GM04503 (cell line): Measurements from ENCODE around the gene LYL1.
A peak's percentile ranks its signal among the peaks of the same experiment; 100 is the strongest.
"Not testable (repeated sequence)": the region's sequence is repeated elsewhere in the genome, so short reads cannot be mapped to it uniquely, and the experiment has no call there.

Experiments used
- DNase-seq: peaks from one replicate; pipeline ENCODE4 v3.0.0-alpha.2; 2012; ENCODE audit warnings: low read depth

The LYL1 gene

GRCh38 chr19:13102666-13103580 is at the start of gene LYL1:
TSS of gene LYL1 (minus strand) at chr19:13102858. CDS start at chr19:13101171, 1,687 bp downstream.
- no peak for DNase-seq

DNA sequence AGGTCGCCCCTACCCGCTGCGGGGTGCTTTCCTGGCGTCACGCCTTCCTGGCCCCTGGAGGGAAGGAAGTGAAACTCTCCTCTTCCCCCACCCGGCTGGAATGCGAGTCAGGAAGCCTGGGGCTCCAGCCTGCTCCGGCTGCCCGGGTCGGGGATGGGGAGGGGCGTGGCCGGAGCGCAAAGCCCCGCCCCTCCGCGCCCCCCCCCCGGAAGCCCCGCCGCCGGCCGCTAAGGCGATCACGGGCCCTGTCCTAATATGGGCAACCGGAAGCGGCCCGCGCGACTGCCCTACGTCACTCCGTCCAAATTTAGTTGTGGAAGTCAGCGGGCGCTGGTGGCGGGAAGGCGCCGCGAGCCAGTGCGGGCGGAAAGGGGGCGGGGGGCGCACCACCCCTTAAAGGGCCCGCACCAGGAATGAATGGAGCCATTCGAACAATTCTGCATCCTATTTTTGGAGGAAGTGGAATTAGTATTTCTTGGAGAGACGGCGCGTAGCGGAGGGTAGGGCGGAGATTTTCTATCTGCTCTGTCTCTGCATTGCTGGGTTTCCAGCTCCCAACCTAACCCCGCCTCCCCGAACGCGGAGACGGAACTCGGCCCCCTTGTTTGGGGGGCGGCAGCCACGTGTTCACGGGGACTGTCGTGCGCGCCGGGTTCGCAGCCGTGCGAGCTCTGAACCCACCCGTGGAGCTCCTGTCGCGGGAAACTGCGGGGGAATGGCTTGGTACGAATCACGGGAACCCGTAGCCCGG is 49.1 kb upstream of the LYL1 start:
- no peak for DNase-seq

DNA sequence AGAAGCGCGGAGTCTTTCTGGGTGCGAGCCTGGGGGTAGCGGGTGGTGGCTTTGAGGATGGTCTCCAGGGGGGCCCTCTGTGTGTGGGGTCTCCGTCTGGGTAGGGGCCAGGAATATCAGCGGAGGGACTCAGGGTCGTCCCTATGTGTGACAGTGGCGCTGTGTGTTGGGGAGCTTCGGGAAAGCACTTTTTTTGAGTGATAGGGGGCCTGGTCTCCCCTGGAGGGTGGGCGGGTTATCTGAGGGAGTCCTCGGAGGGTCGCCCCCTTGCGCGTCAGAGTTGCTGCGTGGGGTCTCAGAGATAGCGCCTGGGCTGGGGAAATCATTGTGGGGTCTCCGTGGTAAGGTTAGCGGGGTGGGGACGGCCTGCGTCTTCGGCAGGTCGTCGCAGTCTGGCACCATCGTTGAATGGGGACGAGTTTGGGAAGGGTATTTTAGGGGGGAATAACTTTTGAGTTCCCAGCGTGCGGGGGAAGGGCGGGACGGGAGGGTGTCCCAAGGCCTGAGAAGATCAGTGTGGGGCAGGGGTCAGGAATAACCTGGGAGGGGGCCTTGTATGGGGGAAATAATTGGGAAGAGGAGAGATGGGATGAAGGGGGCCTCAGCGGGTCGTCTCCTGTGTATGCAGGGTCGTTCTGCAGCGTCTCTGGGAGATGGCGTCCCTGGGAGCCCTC is 48.4 kb upstream of the LYL1 start:
- no peak for DNase-seq

DNA sequence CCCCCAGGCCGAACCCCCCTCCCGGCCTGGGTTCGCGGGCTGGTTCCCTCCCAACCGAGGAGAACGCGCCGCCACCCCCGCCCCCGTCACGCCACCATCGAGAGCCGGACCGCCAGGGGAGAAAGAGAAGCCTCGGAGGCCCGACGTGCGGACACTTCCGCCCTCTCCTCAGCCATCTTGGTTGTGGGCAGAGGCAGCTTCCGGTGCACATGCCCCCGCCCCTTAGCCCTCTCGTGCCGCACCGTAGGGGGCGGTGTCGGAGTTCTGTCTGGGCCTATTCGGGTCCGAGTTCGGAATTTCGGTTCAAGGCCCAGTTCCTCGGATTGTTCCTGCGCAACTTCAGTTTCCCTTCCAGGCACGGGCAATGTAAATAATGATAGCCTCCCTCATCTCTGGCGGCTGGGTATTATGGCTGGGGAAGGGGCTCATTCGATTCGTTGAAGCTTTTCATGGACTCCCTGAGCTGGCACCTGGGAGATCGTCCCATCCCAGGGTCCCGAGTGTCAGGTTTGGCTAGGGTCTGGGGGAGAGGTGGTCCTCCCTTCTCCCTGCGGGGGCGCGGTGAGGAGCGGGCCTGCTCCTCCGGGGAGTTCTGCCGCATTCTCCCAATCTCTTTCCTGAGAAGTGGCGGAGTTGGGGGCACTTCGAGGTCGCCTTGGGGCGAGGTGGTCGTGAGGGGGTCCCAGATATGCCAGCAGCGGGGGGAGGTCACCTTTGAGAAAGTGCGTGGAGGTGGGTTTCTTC is 47.7 kb upstream of the LYL1 start, which contains the start of the genes IER2 and STX10:
Gene IER2 (plus strand): TSS at position 225 of the 744 bp plus-strand sequence. CDS start 2,776 bp downstream, outside the sequence.
Gene STX10 (minus strand): TSS at position 189 of the 744 bp plus-strand sequence. CDS start 202 bp downstream, outside the sequence.
- DNase-seq: peak; percentile 73

DNA sequence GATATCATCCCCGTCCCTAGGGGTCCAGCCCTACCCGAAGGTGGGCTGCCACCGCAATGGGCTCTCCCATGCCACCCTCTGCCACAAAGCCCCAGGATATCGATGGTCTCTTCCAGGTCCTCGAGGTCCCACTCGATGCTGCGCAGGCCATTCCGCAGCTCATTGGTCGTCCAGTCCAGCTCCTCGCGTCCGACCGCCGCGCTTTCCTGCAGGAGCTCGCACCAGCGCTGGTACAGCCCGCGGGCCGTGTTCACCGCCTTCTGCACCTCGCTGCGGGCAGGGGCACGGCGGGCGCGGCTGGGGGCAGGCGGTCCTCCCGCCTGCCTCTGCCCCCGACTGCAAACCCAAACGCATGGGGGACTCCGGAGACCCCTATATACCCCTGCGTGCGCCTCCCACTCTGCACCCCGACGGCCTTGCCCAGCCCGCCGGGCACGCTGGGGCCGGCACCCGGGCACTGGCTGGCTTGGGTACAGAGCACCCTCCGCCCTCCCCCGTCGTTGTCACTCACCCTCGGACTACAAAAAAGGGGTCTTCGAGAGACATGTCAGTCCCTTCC is 47.0 kb upstream of the LYL1 start:
- no peak for DNase-seq

DNA sequence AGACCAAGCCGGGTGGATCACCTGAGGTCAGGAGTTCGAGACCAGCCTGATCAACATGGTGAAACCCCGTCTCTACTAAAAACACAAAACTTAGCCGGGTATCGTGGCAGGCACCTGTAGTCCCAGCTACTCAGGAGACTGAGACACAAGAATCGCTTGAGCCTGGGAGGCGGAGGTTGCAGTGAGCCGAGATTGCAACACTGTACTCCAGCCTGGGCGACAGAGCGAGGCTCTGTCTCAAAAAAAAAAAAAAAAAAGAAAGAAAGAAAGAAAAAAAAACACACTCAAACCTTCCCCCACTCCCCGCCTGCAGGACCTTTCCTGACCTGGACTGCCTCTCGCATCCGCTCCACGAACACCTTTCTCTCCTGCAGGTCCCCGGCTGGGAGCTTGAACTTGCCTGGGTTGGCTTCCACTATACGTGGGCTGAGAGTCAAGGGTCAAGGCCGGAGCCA is 46.5 kb upstream of the LYL1 start:
- not testable (repeated sequence) for DNase-seq

GRCh38 chr19:13146763-13147563 is 44.3 kb upstream of the LYL1 start:
- DNase-seq: no peak

DNA sequence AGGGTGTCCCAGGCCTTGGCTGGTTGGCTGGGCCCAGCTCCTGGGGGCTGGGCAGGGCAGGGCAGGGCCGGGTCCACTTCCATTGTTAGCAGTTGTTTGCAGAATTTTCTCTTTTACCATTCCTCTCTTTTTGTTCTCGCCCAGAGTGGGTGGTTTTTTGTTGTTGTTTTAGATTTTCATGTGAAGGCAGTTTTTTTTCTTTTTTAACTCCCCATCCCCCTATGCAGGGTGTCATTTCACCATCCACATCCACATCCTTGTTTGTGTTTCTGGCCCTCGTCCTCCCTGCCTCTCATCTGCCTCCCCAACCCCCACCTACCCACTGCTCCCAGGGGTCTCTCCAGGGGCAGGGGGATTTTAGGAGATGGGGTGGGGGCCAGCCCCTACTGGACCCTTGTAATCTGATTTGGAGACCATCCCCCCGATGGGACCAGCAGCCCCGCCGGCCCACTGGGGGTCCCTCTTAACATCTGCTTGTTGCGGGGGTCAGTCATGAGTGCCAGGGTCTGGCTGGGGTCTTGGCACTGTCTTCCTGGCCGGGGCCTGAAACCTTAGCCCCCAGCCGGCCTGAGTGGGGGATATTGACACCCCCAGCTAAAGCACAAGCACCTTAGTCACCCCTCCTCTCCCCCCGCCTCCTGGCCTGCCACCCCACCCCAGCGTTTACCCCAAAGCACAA is 37.1 kb upstream of the LYL1 start:
- no peak for DNase-seq

- no peak for DNase-seq
These were observed 36.2 kb upstream of the LYL1 start for GRCh38 chr19:13138916-13139198.

DNA sequence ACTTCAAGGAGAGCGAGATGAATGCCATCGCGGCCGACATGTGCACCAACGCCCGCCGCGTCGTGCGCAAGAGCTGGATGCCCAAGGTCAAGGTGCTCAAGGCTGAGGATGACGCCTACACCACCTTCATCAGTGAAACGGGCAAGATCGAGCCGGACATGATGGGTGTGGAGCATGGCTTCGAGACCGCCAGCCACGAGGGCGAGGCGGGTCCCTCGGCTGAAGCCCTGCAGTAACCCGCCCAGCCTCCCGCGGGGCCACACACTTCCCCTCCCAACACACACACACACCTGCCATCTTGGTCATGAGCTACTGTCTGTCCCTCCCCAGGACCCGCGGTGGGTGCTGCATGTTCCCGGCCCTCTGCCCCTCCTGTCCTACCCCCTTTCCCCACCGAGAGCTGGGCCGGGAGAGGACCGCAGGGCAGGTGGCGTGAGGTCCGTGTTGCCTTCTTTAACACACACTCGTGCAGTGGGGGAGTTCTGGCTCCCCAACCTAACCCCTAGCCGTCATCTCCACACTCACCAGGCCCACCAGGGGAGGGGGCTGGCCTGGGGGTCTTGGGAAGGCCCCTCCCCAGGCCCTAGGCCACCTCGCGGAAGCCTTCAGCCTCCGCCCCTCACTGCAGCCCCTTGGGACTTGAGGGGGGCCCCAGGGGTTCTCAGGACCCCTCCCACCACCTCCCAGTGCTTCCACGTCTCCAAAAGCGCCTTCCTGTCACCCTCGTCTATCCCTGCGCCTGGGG is 35.7 kb upstream of the LYL1 start:
- no peak for DNase-seq

DNA sequence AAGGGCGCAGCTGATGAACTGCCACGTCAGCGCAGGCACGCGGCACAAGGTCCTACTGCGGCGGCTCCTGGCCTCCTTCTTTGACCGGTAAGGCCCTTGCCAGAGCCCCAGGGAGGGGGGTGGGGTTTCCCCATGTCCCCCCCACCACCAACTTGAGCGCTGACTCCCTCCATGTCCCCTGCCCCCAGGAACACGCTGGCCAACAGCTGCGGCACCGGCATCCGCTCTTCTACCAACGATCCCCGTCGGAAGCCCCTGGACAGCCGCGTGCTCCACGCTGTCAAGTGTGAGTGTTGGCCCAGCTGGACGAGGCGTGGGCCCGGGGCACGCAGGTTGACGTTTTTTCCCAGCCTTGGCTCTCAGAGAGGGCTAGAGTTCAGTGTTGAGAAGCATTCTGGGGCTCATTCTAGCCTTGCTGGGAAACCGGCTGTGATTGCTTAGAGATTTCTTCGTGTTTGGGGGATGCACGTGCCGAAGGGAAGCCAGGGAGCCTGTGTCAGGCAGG is 34.7 kb upstream of the LYL1 start:
- DNase-seq: no peak

DNA sequence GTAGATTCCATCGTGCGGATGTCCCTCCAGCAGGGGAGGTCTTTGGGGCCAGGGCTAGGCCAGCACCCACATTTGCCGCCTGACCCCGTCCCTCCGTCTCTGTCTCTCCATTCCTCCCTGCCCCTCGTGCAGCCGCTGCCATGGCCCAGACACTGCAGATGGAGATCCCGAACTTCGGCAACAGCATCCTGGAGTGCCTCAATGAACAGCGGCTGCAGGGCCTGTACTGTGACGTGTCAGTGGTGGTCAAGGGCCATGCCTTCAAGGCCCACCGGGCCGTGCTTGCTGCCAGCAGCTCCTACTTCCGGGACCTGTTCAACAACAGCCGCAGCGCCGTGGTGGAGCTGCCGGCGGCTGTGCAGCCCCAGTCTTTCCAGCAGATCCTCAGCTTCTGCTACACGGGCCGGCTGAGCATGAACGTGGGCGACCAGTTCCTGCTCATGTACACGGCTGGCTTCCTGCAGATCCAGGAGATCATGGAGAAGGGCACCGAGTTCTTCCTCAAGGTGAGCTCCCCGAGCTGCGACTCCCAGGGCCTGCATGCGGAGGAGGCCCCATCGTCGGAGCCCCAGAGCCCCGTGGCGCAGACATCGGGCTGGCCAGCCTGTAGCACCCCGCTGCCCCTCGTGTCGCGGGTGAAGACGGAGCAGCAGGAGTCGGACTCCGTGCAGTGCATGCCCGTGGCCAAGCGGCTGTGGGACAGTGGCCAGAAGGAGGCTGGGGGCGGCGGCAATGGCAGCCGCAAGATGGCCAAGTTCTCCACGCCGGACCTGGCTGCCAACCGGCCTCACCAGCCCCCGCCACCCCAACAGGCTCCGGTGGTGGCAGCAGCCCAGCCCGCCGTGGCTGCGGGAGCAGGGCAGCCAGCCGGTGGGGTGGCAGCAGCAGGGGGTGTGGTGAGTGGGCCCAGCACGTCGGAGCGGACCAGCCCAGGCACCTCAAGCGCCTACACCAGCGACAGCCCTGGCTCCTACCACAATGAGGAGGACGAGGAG is 32.7 kb upstream of the LYL1 start:
- DNase-seq: no peak

GRCh38 chr19:13134626-13135025 is 32.0 kb upstream of the LYL1 start:
- DNase-seq: no peak

DNA sequence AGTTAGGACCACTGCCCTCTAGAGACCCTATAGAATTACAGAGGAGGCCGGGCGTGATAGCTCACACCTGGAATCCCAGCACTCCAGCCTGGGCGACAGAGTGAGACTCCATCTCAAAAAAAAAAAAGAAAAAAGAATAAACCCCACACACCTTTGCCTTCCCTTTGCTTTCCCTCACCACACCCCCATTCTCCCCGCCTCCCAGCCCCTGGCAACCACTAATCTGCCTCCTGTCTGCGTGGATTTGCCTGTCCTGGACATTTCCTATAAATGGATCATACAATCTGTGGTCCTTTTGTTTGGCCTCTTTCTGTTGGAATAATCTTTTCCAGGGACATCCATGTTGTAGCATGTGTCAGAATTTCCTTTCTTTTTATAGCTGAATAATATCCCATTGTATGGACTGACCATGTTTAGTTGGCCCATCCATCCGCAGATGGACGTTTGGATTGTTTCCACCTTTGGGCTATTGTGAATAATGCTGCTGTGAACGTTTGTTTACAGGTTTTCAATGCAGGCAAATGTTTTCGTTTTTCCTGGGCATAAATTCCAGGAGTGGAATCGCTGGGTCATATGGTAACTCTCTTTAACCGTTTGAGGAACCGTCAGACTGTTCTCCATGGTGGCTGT is 30.7 kb upstream of the LYL1 start:
- DNase-seq: no peak

GRCh38 chr19:13132471-13133180 is 30.0 kb upstream of the LYL1 start:
- DNase-seq: no peak

GRCh38 chr19:13130886-13131490 is 28.3 kb upstream of the LYL1 start:
- DNase-seq: no peak
